ENCODE data around the gene AUTS2.

DNA sequence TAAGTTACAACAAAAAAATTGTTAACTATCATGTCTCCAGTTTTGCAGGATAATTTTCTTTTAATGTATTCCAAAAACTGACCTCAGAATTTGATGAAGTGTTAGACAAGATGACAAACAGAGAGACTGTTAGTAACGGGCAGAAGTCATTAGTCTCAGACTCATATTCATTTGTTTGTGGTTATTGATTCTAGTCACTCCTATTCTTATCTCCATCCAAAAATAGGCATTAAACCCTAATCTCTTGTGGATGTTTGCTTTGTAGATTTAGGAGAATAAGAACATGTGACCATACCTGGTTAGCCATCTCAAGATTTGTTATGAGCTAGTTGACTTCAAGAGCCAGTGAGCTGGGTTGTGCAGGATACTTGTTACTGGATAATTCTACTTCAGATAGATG lies 261.1 kb downstream of the AUTS2 start:
- TF ChIP-seq CTCF (IDR thresholded peaks at IDR 0.05; ENCODE audit: low read length): no peak
- TF ChIP-seq EZH2 (IDR thresholded peaks at IDR 0.05; ENCODE audit: borderline replicate concordance, low read length): no peak

All from OCI-LY1 (cell line).